Smooth muscle cell (in vitro differentiated cells): ENCODE results near the gene ATP8A2. TPM values are rescaled to one million over a fixed set of nuclear protein-coding genes. Genes with fewer than 3 reads are reported as not detected.

Source experiments
- DNase-seq: peaks from one replicate; lab custom pipeline; 2025; ENCODE audit not compliant: unreplicated experiment; lab: John Stamatoyannopoulos, UW
- H2AFZ ChIP-seq: fragments of 200-600 bp; sonication (generic); 2 replicates; pipeline ENCODE4 v1.6.0; 2016; ENCODE audit warnings: antibody characterized with exemption, low read depth, mild to moderate bottlenecking
- H3F3A ChIP-seq: fragments of 200-600 bp; sonication (generic); 2 replicates; pipeline ENCODE4 v1.6.0; 2017; ENCODE audit warnings: antibody characterized with exemption, low read depth
- H3K27ac ChIP-seq: fragments of 200-600 bp; sonication (generic); 2 replicates; pipeline ENCODE4 v1.5.1; 2016; ENCODE audit warnings: low read depth, mild to moderate bottlenecking
- H3K27me3 ChIP-seq: fragments of 200-600 bp; sonication (generic); 2 replicates; pipeline ENCODE4 v1.6.1; 2016; ENCODE audit warnings: low read depth, mild to moderate bottlenecking
- H3K36me3 ChIP-seq: fragments of 200-600 bp; sonication (generic); 2 replicates; pipeline ENCODE4 v1.5.1; 2016; ENCODE audit warnings: low read depth
- H3K4me1 ChIP-seq: fragments of 200-600 bp; sonication (generic); 2 replicates; pipeline ENCODE4 v1.5.1; 2016; ENCODE audit warnings: low read depth
- H3K4me2 ChIP-seq: fragments of 200-600 bp; sonication (generic); 2 replicates; pipeline ENCODE4 v1.6.0; 2016; ENCODE audit warnings: mild to moderate bottlenecking
- H3K4me3 ChIP-seq: fragments of 200-600 bp; sonication (generic); 2 replicates; pipeline ENCODE4 v1.5.1; 2016; ENCODE audit warnings: mild to moderate bottlenecking
- H3K79me2 ChIP-seq: fragments of 200-600 bp; sonication (generic); 2 replicates; pipeline ENCODE4 v1.6.0; 2016; ENCODE audit warnings: low read depth, mild to moderate bottlenecking
- H3K9ac ChIP-seq: fragments of 200-600 bp; sonication (generic); 2 replicates; pipeline ENCODE4 v1.6.0; 2016; ENCODE audit warnings: low read depth
- H3K9me3 ChIP-seq: fragments of 200-600 bp; sonication (generic); replicated peaks from 2 replicates; pipeline ENCODE4 v1.5.1; 2016; ENCODE audit warnings: low read depth
- H4K20me1 ChIP-seq: fragments of 200-600 bp; sonication (generic); 2 replicates; pipeline ENCODE4 v1.6.0; 2016; ENCODE audit warnings: low read depth
- CTCF ChIP-seq: fragments of 200-600 bp; sonication (generic); IDR thresholded peaks from 2 replicates; pipeline ENCODE4 v1.5.1; 2017; ENCODE audit warnings: borderline replicate concordance, mild to moderate bottlenecking, antibody characterized with exemption; ENCODE audit not compliant: insufficient read depth, poor library complexity, severe bottlenecking
- WGBS: methylation state at CpG from one replicate; pipeline ENCODE4 v1.1.7; 2016; ENCODE audit warnings: low lambda C conversion rate; 5-methylcytosine and 5-hydroxymethylcytosine counted together
- polyA plus RNA-seq: library from polyadenylated mRNA; unstranded; fragments of >200 nt; fragmentation: Nextera tagmentation; extraction: Ambion mirVana; gene quantifications from 2 replicates; pipeline ENCODE4 v1.2.1, GENCODE V29; 2016
- total RNA-seq: library from RNA; depleted of rRNA; stranded (reverse); fragments of >200 nt; gene quantifications from 2 replicates; pipeline ENCODE4 v1.2.3, GENCODE V29; 2014

The ATP8A2 gene
- total and polyA plus RNA-seq, 2 experiments from 2014 or later: under 0.01 to 0.06 TPM

DNA sequence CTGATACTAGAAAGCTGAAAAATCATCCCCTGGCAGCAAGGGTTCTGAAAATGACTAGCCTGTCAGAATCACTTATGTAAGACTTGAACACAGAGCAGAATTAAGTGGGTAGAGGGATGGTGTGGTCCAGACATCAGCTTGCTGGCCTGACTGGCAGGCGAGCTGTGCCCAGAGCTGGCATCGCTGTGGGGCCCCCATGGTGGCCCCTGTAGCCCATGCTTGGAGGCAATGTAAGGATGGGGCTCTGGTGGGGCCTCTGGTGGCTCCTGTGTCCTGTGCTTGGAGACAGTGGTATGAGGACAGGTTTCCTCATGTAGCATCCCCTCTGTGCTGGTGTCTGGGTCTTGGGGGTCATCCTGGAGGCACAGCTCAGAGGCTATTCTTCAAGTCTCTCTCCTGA is 347.9 kb downstream of the ATP8A2 start:
- Histone ChIP-seq H3K27ac (no peak overlapping the region), H2AFZ (no peak overlapping the region), H3K4me2 (no peak overlapping the region), H3K9me3 (no peaks in the 10 kb centered on the region), H3K27me3 (peaks cover 6% of the 10 kb centered on the region), H3F3A (no peaks in the 10 kb centered on the region), H4K20me1 (no peaks in the 10 kb centered on the region), H3K36me3 (no peaks in the 10 kb centered on the region), H3K4me3 (no peak overlapping the region), H3K79me2 (no peaks in the 10 kb centered on the region), H3K9ac (no peak overlapping the region), H3K4me1 (no peaks in the 10 kb centered on the region)
- WGBS: 100% methylated on average over 2 of the region's 2 CpGs
- no peak for DNase-seq
- TF ChIP-seq CTCF: no peak

DNA sequence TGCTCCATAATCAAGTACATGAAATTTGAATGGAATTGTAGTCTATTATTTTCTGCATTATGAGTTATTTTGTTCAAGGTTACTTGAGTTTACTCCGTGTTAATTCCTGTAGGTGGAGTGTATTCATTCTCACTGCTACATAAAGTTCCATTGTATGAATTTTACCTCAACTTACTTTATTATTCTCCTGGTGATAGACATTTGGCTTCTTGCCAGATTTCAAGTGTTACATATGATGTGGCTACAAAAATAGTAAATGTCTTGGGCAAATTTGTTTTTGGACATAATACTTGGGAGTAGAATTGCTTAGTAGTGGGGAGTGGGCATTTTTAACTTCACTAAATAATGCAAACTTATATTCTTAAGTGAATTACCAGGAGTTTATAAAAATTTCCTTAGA is 351.1 kb downstream of the ATP8A2 start:
- Histone ChIP-seq H3K36me3 (no peaks in the 10 kb centered on the region), H3F3A (no peaks in the 10 kb centered on the region), H3K9me3 (no peaks in the 10 kb centered on the region), H3K27ac (no peak overlapping the region), H3K4me3 (no peak overlapping the region), H3K4me2 (no peak overlapping the region), H3K9ac (no peak overlapping the region), H2AFZ (no peak overlapping the region), H4K20me1 (no peaks in the 10 kb centered on the region), H3K4me1 (no peaks in the 10 kb centered on the region), H3K79me2 (no peaks in the 10 kb centered on the region), H3K27me3 (peaks cover 21% of the 10 kb centered on the region)
- TF ChIP-seq CTCF: no peak
- no peak for DNase-seq
- WGBS: 92% methylated on average over 1 of the region's 1 CpG

DNA sequence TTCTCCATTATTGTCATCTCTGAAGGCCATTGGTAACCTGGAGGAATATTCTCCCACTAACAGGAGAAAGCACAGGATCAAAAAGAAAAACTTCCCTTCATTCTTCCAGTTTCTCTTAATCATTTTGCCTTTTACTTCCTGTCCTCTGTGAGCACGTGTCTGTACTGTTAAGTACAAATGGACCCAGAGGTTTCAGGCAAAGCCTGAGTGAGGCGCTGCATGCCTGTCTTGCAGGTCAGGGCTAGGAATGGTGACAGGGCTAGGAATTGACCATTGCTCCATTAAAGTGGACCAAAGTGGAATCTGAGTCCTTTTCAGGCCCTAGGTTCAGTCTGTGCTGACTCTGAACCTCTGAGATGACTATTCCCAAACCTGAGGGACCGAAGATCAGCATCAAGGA is 353.3 kb downstream of the ATP8A2 start:
- TF ChIP-seq CTCF: no peak
- Histone ChIP-seq H2AFZ (no peak overlapping the region), H3K27me3 (peaks cover 32% of the 10 kb centered on the region), H3K9ac (no peak overlapping the region), H3K36me3 (no peaks in the 10 kb centered on the region), H3K4me2 (no peak overlapping the region), H3K79me2 (no peaks in the 10 kb centered on the region), H3K9me3 (no peaks in the 10 kb centered on the region), H3K4me1 (no peaks in the 10 kb centered on the region), H4K20me1 (no peaks in the 10 kb centered on the region), H3K4me3 (no peak overlapping the region), H3K27ac (no peak overlapping the region), H3F3A (no peaks in the 10 kb centered on the region)
- 85% methylated on average over 3 of the region's 3 CpGs for WGBS
- no peak for DNase-seq

DNA sequence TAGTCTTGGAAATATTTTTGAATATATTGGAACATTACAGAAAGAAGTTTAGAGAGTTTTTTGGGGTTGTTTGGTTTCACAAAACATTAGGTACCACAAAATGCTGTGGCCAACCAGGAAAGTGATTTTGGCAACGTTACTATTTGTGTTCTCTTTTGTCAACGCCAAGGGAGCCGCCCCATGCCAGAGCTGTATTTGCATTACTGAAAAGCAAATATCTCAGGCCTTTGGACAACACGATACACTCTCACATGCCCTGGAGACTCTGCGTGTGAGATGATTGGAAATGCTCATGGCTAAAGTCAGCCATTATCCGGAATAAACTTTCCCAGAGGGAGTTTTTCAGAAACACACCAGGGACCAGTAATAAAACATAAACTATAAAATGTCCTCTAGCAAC is 355.5 kb downstream of the ATP8A2 start:
- no peak for TF ChIP-seq CTCF
- H3K4me3 ChIP-seq: no peak overlapping the region
- H3K4me2 ChIP-seq: no peak overlapping the region
- peaks cover 32% of the 10 kb centered on the region for H3K27me3 ChIP-seq
- WGBS: 89% methylated on average over 6 of the region's 6 CpGs
- no peaks in the 10 kb centered on the region for H3K9me3 ChIP-seq
- no peaks in the 10 kb centered on the region for H4K20me1 ChIP-seq
- no peaks in the 10 kb centered on the region for H3F3A ChIP-seq
- no peaks in the 10 kb centered on the region for H3K36me3 ChIP-seq
- H3K27ac ChIP-seq: no peak overlapping the region
- H3K79me2 ChIP-seq: no peaks in the 10 kb centered on the region
- H3K9ac ChIP-seq: no peak overlapping the region
- no peak for DNase-seq
- peaks cover 6% of the 10 kb centered on the region for H3K4me1 ChIP-seq
- H2AFZ ChIP-seq: no peak overlapping the region
